Stomach (tissue), 9 donors: Measurements from ENCODE around the gene ARHGAP22. TPM values are rescaled to one million over a fixed set of nuclear protein-coding genes. Genes with fewer than 3 reads are reported as not detected.

Experiments used
- DNase-seq, 2 donors: peaks; one replicate each; pipeline versions ENCODE4 v3.0.0 to v3.0.0-alpha.2; 2013 to 2019
- H3K27ac ChIP-seq, 5 donors: fragments of 200-600 bp in 4 of 5; sonication (generic) in 4 of 5; one replicate each; pipeline ENCODE4 v1.5.1; 2013 to 2019; ENCODE audit warnings: mild to moderate bottlenecking in 1 of 5, moderate library complexity in 1 of 5
- H3K27me3 ChIP-seq, 3 donors: fragments of 200-600 bp; sonication (generic); one replicate each; pipeline ENCODE4 v1.5.1; 2017 to 2019; ENCODE audit warnings: mixed run types in 1 of 3
- H3K36me3 ChIP-seq, 4 donors: fragments of 200-600 bp; sonication (generic); 1 replicate in 3 of 4; 2 replicates in 1 of 4; pipeline ENCODE4 v1.5.1; 2016 to 2019
- H3K4me1 ChIP-seq, 4 donors: fragments of 200-600 bp; sonication (generic); one replicate each; pipeline ENCODE4 v1.5.1; 2016 to 2019
- H3K4me3 ChIP-seq, 4 donors: fragments of 200-600 bp; sonication (generic) in 3 of 4; one replicate each; pipeline ENCODE4 v1.5.1; 2016 to 2019; ENCODE audit warnings: mild to moderate bottlenecking in 1 of 4
- H3K9me3 ChIP-seq, 4 donors: fragments of 200-600 bp; sonication (generic); one replicate each; pipeline ENCODE4 v1.5.1; 2016 to 2019
- CTCF ChIP-seq, 7 experiments: fragments of 450-650 bp in 4 of 7; fragments of 200-600 bp in 3 of 7; sonication (generic) in 3 of 7; IDR thresholded peaks; one replicate each; pipeline ENCODE4 v1.5.1; 2016 to 2019; ENCODE audit warnings: antibody characterized with exemption in 7 of 7, control low read depth in 2 of 7, mild to moderate bottlenecking in 1 of 7
- EP300 ChIP-seq: sonication (generic); formaldehyde crosslinking; IDR thresholded peaks from one replicate; pipeline ENCODE4 v1.6.1; 2017; ENCODE audit warnings: antibody characterized with exemption
- POLR2A ChIP-seq, 4 donors: fragments of 450-650 bp; IDR thresholded peaks; one replicate each; pipeline ENCODE4 v1.6.1; 2016; ENCODE audit warnings: antibody characterized with exemption in 4 of 4, control low read depth in 2 of 4, mild to moderate bottlenecking in 1 of 4, moderate library complexity in 1 of 4
- POLR2AphosphoS5 ChIP-seq, 3 donors: sonication (generic); formaldehyde crosslinking; IDR thresholded peaks; one replicate each; pipeline ENCODE4 v1.6.1; 2016; ENCODE audit warnings: antibody characterized with exemption in 3 of 3
- WGBS, 5 donors: extraction: QIAGEN DNeasy Blood & Tissue Kit in 3 of 5; methylation state at CpG; one replicate each; pipeline versions ENCODE4 v1.1.5 to v1.1.7; 2013 to 2018; 5-methylcytosine and 5-hydroxymethylcytosine counted together
- intact Hi-C: fragments of 100-400 bp; cut with DNase I; formaldehyde crosslinking; loops from one replicate; pipeline ENCODE4 v1.15.1; 2023; ENCODE audit warnings: low total_unique reads
- polyA plus RNA-seq, 3 donors: library from polyadenylated mRNA; stranded (reverse); fragments of 200-250 nt; gene quantifications; one replicate each; pipeline ENCODE4 v1.2.3, GENCODE V29; 2013
- total RNA-seq, 5 donors: library from RNA; depleted of rRNA; stranded (reverse); fragments of >200 nt; gene quantifications; one replicate each; pipeline versions ENCODE4 v1.1.0 to v1.2.3, GENCODE V29; 2014 to 2016
- donor health status: healthy with polysubstance abuse.
- donor health status: Bipolar disorder and iron deficiency.
- donor health status: healthy.

ARHGAP22 gene
- total and polyA plus RNA-seq, 8 donors = 1.3 to 28.6 (median 2.2) TPM; not detected in 1

- no peak for DNase-seq
- Histone ChIP-seq H3K4me1 (peaks cover 0 to 9% (median 3%) of the 10 kb centered on the region in 4 donors), H3K4me3 (no peak overlapping the region), H3K27me3 (no peaks in the 10 kb centered on the region), H3K36me3 (no peaks in the 10 kb centered on the region), H3K9me3 (peaks cover 0 to 17% (median 11%) of the 10 kb centered on the region in 4 donors), H3K27ac (no peak overlapping the region)
- intact Hi-C loops = no loop called here
- WGBS, 5 donors = 86 to 96% (median 89%) methylated on average over 1 of the region's 1 CpG
- TF ChIP-seq EP300 (no peak), POLR2A (IDR thresholded peaks at IDR 0.05) (no peak), POLR2AphosphoS5 (IDR thresholded peaks at IDR 0.05) (no peak), CTCF (IDR thresholded peaks at IDR 0.05) (no peak)
Measured at GRCh38 chr10:48514916-48515315, 90.0 kb downstream of the ARHGAP22 start.

- Histone ChIP-seq H3K27me3 (no peaks in the 10 kb centered on the region), H3K36me3 (no peaks in the 10 kb centered on the region), H3K4me1 (peaks cover 0 to 9% (median 3%) of the 10 kb centered on the region in 4 donors), H3K9me3 (peaks cover 0 to 17% (median 11%) of the 10 kb centered on the region in 4 donors), H3K4me3 (no peak overlapping the region), H3K27ac (no peak overlapping the region)
- DNase-seq = no peak
- intact Hi-C loops = no loop called here
- 80 to 98% (median 90%) methylated on average over 1 of the region's 1 CpG for WGBS, 5 donors
- TF ChIP-seq POLR2AphosphoS5 (IDR thresholded peaks at IDR 0.05) (no peak), CTCF (IDR thresholded peaks at IDR 0.05) (no peak), EP300 (no peak), POLR2A (IDR thresholded peaks at IDR 0.05) (no peak)
Measured at GRCh38 chr10:48514255-48514654, 90.6 kb downstream of the ARHGAP22 start.

- H3K36me3 ChIP-seq = no peaks in the 10 kb centered on the region
- no peak overlapping the region for H3K4me3 ChIP-seq
- H3K9me3 ChIP-seq = peaks cover 0 to 17% (median 11%) of the 10 kb centered on the region in 4 donors
- no peak for DNase-seq
- no peak for TF ChIP-seq EP300
- TF ChIP-seq CTCF (IDR thresholded peaks at IDR 0.05) = no peak
- no peak for TF ChIP-seq POLR2AphosphoS5 (IDR thresholded peaks at IDR 0.05)
- no peak for TF ChIP-seq POLR2A (IDR thresholded peaks at IDR 0.05)
- 78 to 89% (median 82%) methylated on average over 2 of the region's 2 CpGs for WGBS, 5 donors
- H3K27ac ChIP-seq = no peak overlapping the region
- H3K27me3 ChIP-seq = no peaks in the 10 kb centered on the region
- intact Hi-C loops = no loop called here
- no peaks in the 10 kb centered on the region for H3K4me1 ChIP-seq
Measured at GRCh38 chr10:48512861-48513260, 92.0 kb downstream of the ARHGAP22 start.

- no peak for TF ChIP-seq POLR2A (IDR thresholded peaks at IDR 0.05)
- TF ChIP-seq EP300 = no peak
- no peak for TF ChIP-seq CTCF (IDR thresholded peaks at IDR 0.05)
- no peak for TF ChIP-seq POLR2AphosphoS5 (IDR thresholded peaks at IDR 0.05)
- intact Hi-C loops = no loop called here
- H3K9me3 ChIP-seq = peaks cover 0 to 17% (median 11%) of the 10 kb centered on the region in 4 donors
- DNase-seq = peak in 1 of 2 donors; percentile 13
- no peak overlapping the region for H3K4me3 ChIP-seq
- H3K27ac ChIP-seq = no peak overlapping the region
- H3K4me1 ChIP-seq = no peaks in the 10 kb centered on the region
- H3K36me3 ChIP-seq = no peaks in the 10 kb centered on the region
- no peaks in the 10 kb centered on the region for H3K27me3 ChIP-seq
- WGBS, 5 donors = 78 to 100% (median 94%) methylated on average over 1 of the region's 1 CpG
Measured at GRCh38 chr10:48511875-48512231, 93.0 kb downstream of the ARHGAP22 start.
